Measurements from ENCODE around the gene TRPM3.

DNA sequence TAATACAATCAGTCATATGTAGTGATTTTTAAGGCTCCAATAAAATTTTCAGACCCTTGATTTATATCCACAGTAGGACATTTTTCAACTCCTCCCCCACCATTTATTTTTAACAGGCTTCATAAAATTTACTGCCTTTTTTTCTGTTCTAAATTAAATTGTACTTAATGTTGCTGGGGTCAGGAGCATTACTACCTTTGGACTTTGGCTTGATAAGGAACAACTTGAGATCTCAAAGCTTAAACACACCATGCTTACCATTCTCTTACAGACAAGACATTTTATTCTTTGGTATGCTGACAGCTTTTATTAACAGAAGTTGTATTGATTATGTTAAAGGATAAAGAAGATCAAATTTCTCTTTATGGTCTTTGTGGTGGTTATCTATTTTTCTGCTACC, 30.5 kb downstream of the TRPM3 start:
- TF ChIP-seq, protein P1, sequence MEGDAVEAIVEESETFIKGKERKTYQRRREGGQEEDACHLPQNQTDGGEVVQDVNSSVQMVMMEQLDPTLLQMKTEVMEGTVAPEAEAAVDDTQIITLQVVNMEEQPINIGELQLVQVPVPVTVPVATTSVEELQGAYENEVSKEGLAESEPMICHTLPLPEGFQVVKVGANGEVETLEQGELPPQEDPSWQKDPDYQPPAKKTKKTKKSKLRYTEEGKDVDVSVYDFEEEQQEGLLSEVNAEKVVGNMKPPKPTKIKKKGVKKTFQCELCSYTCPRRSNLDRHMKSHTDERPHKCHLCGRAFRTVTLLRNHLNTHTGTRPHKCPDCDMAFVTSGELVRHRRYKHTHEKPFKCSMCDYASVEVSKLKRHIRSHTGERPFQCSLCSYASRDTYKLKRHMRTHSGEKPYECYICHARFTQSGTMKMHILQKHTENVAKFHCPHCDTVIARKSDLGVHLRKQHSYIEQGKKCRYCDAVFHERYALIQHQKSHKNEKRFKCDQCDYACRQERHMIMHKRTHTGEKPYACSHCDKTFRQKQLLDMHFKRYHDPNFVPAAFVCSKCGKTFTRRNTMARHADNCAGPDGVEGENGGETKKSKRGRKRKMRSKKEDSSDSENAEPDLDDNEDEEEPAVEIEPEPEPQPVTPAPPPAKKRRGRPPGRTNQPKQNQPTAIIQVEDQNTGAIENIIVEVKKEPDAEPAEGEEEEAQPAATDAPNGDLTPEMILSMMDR (conservative IDR thresholded peaks at IDR 0.05; ENCODE audit: low read depth, low read length): no peak
- TF ChIP-seq EZH2phosphoT487 (IDR thresholded peaks at IDR 0.05; ENCODE audit: borderline replicate concordance, low read length) (no peak), EZH2 (IDR thresholded peaks at IDR 0.05; ENCODE audit: low read length, unreplicated experiment) (no peak)

Data from PC-3 (cell line).